OCI-M2 (cell line): ENCODE measurements around the gene CACNG1.
"Not testable (repeated sequence)": the region's sequence is repeated elsewhere in the genome, so short reads cannot be mapped to it uniquely, and the experiment has no call there.

Source experiments
- DNase-seq: peaks from one replicate; lab custom pipeline; 2025; ENCODE audit not compliant: unreplicated experiment; lab: John Stamatoyannopoulos, UW

The CACNG1 gene

DNA sequence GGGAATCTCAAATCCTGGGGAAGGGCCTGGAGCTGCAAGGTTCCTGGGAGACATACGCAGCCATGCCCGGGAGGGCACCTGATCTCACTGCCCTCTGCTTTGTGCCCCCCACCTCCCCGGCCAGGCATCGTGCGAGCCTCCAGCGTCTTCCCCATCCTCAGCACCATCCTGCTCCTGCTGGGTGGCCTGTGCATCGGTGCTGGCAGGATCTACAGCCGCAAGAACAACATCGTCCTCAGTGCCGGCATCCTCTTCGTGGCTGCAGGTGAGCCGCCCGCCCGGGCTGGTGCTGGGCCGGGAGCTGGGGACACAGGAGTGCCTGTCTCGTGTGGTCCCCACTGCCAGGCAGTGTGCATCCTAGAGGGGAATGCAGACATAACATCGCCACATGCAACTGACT lies 19.6 kb upstream of the CACNG1 start:
- DNase-seq, result no peak

DNA sequence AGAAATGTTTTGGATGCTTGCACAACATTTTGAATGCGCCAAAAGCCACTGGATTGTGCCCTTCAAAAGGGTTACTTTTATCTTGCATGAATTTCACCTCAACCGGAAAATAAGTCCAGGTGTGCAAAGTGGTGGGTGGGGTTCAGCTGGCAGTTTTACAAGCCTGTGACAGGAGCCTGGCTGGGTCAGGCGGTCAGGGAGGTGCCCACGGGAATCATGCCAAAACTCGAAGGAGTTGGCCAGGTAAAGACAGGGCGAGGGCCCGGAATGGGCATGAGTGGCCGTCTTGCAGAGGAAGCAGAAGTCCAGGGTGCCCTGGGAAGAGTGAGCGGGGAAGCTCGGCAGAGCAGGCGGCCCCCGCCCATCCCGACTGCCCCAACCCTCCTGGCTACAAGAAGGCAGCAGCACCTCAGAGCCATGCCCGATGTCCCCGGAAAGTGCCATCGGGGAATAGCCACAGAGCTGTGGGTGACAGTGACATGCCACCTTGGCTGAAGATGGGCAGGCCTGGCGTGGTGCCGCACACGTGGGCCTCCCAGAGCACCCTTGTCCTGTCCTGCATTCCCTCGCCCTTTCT lies 19.1 kb upstream of the CACNG1 start:
- no peak for DNase-seq

- no peak for DNase-seq
Observed at GRCh38 chr17:67026341-67026740, 18.0 kb upstream of the CACNG1 start.

DNA sequence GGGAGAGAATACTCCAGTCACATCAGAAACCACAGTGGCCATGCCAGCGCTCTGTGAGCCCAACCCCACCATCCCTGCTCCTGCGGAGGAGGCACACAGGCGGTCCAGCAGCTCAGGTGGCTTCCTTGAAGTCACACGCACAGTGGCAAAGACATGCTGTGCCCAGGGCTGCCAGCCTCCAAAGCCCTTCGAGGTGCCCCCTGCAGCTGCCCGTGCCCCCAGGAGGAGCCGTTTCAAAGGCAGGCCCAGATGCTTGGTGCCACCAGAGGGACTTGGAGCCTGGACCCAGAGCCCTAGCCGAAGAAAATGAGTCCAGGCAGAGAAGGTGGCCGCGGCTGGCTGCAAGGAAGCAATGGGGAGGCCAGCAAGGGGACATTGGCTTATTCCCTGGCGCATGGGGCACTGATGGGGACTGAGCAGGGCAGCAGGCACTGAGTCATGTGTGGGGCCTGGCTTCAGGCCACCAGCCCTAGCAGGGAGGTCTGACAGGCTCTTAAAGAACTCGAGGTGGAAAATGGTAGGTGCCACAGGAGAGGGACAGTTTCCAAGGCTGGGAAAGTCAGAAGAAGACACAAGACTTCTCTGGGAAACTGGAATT lies 17.2 kb upstream of the CACNG1 start:
- DNase-seq, result no peak

- DNase-seq, result no peak
Observed at GRCh38 chr17:67030641-67031040, 13.7 kb upstream of the CACNG1 start.

DNA sequence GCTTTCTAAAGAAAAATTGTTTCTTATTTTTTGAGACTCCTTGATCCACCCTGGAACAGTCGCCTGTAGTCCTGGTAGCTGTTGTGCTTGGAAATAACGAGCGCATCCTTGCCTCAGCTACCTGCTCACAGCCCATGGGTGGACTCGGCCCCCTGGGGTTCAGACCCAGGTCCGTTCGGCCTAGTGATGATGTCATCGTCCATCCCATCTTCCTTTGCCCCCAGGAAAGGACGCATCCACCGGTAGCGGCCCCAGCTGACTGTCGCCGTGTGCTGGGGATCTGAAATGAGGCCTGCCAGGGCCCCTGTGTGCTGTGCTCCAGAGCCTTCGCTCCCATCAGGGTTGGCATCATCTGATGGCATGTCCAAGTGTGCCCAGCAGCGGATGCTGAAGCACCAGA lies 12.0 kb upstream of the CACNG1 start:
- DNase-seq, result no peak

DNA sequence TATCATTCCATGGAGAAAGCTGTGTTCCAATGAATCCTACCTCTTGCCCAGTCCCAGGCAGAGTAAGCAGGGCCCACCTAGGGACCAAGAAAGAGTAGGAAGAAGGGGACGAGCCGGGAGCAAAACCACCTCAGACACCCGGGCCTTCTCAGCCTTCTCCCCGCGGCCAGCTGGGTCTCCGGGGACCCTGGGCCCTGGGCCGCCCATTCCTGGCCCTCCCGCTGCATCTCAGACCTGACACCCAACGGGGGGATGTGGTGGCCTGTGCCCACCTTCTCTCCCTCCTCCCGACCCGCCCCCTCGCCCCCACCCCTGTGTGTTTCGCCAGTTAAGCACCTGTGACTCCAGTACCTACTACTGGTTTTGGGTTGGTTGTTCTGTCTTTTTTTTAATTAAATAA lies 11.4 kb upstream of the CACNG1 start:
- DNase-seq, result no peak

GRCh38 chr17:67033613-67034012 lies 10.7 kb upstream of the CACNG1 start:
- DNase-seq, result no peak

DNA sequence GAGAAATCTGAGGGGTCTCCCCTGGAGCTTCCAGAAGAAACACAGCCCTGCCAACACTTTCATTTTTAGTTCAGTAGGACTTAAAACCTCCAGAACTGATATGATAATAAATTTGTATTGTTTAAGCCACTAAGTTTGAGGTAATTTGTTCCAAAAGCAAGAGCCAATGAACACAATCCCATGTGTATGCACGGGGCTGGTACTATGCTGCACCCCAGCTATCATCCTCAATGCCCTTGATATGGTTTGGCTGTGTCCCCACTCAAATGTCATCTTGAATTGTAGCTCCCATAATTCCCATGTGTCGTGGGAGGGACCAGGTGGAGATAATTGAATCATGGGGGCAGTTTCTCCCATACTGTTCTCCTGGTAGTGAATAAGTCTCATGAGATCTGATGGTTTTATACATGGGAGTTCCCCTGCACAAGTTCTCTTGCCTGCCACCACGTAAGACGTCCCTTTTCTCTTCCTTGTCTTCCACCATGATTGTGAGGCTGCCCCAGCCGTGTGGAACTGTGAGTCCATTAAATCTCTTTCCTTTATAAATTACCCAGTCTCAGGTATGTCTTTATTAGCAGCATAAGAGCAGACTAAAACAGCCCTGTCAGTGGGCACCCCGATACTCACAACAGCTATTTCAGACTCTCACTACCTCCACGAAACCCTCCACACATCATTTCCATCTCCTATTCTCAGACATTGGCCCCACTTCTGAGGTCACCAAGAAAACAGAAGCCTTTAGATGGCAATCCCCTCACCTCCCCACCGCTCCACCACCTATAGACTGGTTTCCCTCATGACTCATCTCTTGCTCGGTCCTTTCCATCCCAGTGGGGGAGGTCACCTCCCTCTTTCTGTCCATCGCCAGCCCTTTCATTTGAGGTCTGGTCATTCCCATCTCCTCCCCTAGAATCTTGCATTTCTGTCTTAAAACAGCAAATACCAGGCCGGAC lies 8.9 kb upstream of the CACNG1 start:
- no peak for DNase-seq

- no peak for DNase-seq
Observed at GRCh38 chr17:67038861-67039365, 5.4 kb upstream of the CACNG1 start.

- no peak for DNase-seq
Observed at GRCh38 chr17:67040652-67041051, 3.7 kb upstream of the CACNG1 start.

DNA sequence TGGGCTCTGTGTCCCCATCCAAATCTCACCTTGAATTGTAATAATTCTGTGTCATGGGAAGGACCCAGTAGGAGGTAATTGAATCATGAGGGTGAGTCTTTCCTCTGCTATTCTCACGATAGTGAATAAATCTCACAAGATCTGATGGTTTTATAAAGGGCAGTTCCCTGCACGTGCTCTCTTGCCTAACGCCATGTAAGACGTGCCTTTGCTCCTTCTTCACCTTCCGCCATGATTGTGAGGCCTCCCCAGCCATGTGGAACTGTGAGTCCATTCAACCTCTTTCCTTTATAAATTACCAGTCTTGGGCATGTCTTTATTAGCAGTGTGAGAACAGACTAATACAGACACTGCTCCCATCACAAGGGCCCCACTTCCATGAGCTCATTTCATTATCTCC lies 3.2 kb upstream of the CACNG1 start:
- DNase-seq, result not testable (repeated sequence)

GRCh38 chr17:67041531-67041930 lies 2.8 kb upstream of the CACNG1 start:
- no peak for DNase-seq

DNA sequence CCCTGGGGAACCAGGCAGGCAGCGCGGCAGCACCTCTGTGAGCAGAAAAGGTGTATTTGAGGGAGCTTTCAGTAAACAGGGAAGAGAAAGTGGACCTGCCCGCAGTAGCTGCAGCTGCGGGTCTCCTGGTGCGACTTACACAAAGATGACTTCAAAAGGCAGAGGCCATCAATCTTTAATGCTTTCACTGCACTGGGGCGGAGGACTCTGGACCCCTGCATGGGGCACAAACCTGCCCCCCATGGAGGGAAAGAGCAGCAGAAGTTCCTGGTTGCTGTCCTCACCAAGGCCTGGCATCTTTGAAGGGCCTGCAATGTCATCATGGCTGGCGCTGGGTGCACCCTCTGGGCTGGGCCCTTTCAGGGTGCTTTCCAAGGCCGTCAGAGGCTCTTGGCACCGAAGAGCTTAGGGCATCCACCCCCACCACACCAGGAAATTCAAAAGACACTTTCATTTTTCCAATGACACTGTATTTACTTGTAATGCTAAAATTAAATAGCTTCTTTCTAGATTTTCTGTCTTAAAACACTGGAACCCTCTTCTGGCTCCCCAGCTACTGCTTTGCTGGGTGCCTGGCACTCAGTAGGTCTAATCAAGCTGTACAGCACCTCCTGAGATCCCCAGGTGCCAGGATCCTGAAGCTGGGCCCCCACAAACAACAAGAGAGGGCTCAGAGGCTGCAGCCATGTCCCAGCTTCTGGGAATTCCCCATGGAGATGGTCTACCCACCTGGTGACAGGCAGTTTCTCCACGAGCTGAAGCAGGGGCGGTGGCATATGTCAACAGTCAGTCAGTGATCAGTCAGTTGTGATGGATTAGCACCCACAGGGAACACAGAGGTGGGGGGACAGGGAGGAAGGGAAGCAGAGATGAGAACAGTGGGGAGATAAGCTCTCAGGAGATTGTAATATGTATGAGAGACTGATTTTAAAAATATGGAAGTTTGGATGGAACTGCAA lies 2.1 kb upstream of the CACNG1 start:
- DNase-seq, result no peak

DNA sequence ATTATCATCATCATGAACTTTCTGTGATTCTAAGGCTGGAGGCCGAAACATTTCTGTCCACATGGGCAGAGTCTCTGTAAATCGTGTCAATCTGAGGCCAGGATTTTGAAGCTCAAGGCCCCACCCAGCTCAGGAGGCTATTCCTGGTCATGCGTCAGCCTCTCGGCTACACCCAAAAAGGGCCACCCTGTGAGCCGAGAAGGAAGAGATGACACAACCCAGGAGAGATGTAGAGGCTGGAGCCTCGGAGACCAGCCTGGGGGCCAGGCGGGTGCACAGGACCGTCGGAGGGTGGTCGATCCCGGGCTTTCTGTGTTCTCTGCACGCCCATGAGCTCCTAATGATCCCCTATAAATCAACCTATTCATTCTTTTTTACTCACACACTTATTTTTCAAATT lies 1.1 kb upstream of the CACNG1 start:
- DNase-seq, result no peak

DNA sequence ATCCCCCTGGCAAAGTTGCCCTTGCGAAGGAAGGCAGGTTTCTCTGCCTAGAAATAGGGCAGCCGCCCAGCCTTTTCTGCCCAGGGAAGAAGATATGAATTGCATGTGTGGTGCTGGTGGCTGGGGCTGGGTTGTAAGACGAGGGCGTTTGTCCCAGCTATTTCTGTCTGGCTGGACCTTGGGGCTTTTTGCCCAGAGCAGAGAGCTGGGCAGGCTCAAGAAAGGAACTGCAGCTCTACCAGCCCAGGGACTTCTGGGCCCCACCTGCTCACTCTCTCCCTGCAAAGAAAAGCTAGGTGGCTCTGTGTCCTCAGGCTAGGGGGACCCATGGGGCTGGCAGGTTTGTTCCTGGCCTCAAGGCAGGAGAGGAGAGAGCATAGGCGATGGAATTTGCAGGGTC lies 586 bp downstream of the CACNG1 start:
- no peak for DNase-seq

DNA sequence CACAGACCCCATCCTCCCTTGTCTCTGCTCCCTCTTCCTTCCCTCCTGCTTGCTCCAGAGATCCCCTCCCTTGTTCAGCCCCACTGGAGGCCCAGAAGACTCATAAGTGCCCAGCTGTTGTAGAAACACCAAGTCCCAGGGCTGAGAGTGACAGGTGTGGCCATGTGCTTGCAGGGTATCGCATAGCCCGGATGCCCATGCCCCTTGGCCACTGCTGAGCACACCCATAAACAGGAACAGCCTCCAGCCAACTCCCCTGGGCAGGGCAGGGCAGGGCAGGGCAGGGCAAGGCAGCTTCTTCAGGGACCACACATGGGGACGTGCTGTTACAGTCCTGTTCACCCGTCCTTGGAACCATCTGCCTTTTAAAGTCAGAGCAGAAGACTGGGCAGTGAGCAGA lies 2.0 kb downstream of the CACNG1 start:
- no peak for DNase-seq

DNA sequence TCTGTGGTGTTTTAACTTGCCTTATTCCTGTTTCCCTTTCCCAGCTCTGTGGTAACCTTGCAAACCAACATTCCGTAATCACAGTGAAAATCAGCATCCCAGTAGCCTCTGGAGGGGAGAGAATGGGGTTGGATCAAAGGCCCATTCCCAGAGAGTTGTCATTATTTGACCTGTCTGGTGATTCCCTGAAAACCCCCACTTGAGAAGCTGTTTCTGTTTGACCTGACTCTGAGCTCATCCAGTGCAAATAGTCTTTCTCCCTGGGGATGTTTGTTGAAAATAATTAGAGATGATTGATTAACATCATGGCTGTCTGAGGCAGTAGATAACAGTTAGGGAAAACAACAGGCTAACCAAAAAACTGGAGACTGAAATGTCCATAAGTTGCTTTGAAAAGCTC lies 3.0 kb downstream of the CACNG1 start:
- DNase-seq, result no peak

DNA sequence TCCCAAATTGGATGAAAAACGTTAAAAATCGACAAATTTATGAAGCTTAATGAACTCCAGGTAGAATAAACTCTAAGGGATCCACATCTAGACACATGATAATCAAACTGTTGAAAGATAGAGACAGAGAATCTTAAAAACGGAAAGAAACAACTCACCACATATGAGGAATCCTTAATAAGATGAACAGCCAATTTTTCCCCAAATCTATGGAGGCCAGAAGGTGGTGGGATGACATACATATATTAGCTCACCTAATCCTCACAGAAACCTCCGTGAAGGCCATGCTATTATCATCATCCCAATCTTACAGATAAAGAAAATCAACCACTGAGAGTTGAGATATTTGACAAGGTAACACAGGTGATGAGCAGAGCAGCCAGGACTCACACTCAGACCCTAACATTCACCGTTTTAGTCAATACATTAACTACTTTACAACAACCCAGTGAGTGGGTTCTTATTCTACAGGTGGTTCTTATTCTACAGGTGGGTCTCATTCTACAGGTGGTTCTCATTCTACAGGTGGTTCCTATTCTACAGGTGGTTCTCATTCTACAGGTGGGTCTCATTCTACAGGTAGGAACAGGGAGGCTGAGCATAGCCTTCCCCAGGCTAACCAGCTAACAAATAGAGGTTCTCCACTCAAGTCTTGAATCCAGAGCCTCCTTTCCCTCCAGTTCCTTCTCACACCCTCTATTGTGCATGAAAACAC lies 4.8 kb downstream of the CACNG1 start:
- DNase-seq, result no peak

- DNase-seq, result no peak
Observed at GRCh38 chr17:67050066-67050465, 5.7 kb downstream of the CACNG1 start.
